Epithelial cell of proximal tubule (primary cell): ENCODE results near the gene MGAT4A. TPM values are rescaled to one million over a fixed set of nuclear protein-coding genes. Genes with fewer than 3 reads are reported as not detected.
"Not testable (repeated sequence)": the region's sequence is repeated elsewhere in the genome, so short reads cannot be mapped to it uniquely, and the experiment has no call there.

Source experiments
- DNase-seq: peaks from one replicate; pipeline ENCODE4 v3.0.0-alpha.2; 2011; ENCODE audit warnings: low read depth
- H3K4me3 ChIP-seq: 2 replicates; pipeline ENCODE4 v1.5.1; 2011; ENCODE audit warnings: low read depth, mild to moderate bottlenecking, low read length
- total RNA-seq: library from RNA; depleted of rRNA; stranded (reverse); fragments of >200 nt; gene quantifications from 2 replicates; pipeline ENCODE4 v1.2.3, GENCODE V29; 2015
- TF ChIP-seq, protein P1 (sequence below): conservative IDR thresholded peaks from 2 replicates; pipeline ENCODE4 v1.5.1; 2012; ENCODE audit warnings: low read depth, mild to moderate bottlenecking, low read length

The MGAT4A gene
- total RNA-seq, 1 donor from 2014 or later = 4.4 TPM

DNA sequence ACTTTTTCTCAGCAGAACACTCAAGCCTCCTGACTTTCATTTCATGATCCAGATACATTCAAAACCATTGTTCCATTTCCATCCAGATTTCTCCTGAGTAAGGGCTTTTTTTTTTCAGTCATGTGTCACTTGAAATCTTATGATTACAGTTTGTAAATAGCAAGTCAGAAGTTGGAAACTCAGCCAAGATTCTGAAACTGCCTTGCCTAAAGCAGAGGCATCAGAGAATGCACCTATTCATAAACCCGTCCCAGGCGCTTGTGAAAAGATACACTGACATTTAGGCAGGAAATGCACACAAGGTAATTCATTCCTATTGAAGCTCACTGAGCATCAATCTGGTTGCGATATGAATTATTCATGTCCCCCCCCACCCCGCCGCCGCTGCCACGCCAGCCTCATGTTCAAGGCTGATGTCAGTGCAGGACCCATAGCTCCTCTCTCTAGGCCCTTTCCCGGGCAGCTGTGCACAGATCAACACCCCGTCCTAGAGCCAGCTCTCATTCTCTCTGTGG lies 30.4 kb upstream of the MGAT4A start:
- TF ChIP-seq, protein P1, sequence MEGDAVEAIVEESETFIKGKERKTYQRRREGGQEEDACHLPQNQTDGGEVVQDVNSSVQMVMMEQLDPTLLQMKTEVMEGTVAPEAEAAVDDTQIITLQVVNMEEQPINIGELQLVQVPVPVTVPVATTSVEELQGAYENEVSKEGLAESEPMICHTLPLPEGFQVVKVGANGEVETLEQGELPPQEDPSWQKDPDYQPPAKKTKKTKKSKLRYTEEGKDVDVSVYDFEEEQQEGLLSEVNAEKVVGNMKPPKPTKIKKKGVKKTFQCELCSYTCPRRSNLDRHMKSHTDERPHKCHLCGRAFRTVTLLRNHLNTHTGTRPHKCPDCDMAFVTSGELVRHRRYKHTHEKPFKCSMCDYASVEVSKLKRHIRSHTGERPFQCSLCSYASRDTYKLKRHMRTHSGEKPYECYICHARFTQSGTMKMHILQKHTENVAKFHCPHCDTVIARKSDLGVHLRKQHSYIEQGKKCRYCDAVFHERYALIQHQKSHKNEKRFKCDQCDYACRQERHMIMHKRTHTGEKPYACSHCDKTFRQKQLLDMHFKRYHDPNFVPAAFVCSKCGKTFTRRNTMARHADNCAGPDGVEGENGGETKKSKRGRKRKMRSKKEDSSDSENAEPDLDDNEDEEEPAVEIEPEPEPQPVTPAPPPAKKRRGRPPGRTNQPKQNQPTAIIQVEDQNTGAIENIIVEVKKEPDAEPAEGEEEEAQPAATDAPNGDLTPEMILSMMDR = no peak
- no peak for DNase-seq
- no peak overlapping the region for H3K4me3 ChIP-seq

DNA sequence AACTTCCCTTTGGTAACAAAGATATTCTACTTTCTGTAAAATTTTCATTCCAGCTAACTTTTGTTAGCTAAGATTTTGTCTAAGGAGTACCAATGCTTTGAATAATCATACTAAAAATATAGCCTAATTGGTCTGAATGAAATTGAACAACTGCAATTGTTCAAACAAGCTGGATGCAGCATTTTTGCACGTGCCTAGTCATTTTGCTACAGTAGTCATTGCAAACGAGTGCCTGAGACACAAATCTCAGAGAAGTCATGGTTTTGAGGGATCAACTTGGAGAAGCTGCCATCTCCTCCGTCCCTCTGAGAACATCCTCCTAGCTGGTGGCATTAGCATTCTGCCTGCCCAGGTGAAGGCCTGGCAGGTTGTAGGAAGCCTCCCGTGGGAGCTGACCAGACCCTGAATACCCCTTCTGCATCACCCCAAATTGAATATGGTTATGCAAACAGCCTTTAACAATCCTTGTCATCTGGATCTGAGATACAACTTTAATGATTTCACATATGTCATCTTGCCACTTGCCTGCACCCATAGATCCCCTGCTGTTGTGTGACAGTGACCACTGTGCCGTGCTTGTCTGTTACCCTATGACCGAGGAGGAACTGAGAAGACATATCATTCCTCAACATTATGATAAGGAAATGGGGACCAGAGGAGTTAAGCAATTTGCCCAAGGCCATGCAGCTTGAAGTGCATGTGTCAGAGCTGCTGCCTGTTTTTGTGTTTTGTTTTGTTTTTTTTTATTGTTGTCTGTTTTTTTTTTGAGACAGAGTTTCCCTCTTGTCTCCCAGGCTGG lies 29.1 kb upstream of the MGAT4A start:
- no peak overlapping the region for H3K4me3 ChIP-seq
- no peak for DNase-seq
- TF ChIP-seq, protein P1 = no peak

DNA sequence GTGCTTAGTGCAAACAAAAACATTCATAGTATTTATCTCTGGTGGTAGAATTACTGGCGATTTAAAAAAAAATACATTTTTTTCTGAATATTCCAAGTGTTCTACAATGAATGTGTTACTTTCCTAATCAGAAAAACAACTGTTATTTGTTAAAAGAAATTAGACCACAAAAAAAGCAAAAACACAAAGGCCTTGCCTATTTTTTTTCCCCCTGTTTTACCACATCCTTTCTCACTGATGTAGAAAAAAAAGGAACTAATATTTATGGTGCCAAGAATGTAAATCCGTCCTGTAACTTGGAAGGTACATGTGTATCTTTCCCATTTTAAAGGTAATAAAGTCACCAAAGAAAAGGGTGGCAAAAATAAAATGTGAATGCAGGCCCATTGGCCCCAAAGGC lies 28.4 kb upstream of the MGAT4A start:
- TF ChIP-seq, protein P1 = no peak
- no peak overlapping the region for H3K4me3 ChIP-seq
- DNase-seq = no peak

- DNase-seq = peak; percentile 80
- no peak overlapping the region for H3K4me3 ChIP-seq
- TF ChIP-seq, protein P1 = no peak
These were observed 27.0 kb upstream of the MGAT4A start for GRCh38 chr2:98757904-98758421.

DNA sequence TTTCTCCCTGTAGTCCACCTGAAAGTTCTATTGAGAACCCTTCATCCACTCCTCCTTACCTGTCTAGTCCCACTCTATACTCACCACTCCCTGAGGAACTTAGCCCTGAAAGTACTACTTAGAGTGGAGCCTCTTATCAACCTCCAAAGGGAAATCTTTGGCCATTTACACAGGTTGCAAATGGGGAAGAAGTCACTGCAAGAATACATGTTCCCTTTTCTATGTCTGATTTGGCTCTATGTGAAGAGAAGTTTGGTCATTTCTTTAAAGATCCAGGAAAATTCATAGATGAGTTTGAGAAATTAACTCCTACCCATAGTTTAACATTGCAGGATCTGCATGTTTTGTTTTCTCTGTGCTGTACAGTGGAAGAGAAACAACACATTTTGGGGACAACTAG lies 22.9 kb upstream of the MGAT4A start:
- H3K4me3 ChIP-seq = no peak overlapping the region
- no peak for DNase-seq
- TF ChIP-seq, protein P1 = no peak

- not testable (repeated sequence) for DNase-seq, H3K4me3 ChIP-seq
These were observed 21.8 kb upstream of the MGAT4A start for GRCh38 chr2:98752711-98753110.

GRCh38 chr2:98751748-98752147 lies 20.8 kb upstream of the MGAT4A start:
- H3K4me3 ChIP-seq = no peak overlapping the region
- no peak for DNase-seq
- TF ChIP-seq, protein P1 = no peak
